Hepatocyte (in vitro differentiated cells): ENCODE data around the gene PKD1L1.

Experiments used
- CTCF ChIP-seq: fragments of 200-600 bp; sonication (generic); IDR thresholded peaks from 2 replicates; pipeline ENCODE4 v1.5.1; 2016; ENCODE audit warnings: antibody characterized with exemption, mild to moderate bottlenecking; ENCODE audit not compliant: poor library complexity
- EZH2 ChIP-seq: fragments of 200-600 bp; sonication (generic); IDR thresholded peaks from 2 replicates; pipeline ENCODE4 v1.6.1; 2016; ENCODE audit warnings: antibody characterized with exemption, mild to moderate bottlenecking, borderline replicate concordance

DNA sequence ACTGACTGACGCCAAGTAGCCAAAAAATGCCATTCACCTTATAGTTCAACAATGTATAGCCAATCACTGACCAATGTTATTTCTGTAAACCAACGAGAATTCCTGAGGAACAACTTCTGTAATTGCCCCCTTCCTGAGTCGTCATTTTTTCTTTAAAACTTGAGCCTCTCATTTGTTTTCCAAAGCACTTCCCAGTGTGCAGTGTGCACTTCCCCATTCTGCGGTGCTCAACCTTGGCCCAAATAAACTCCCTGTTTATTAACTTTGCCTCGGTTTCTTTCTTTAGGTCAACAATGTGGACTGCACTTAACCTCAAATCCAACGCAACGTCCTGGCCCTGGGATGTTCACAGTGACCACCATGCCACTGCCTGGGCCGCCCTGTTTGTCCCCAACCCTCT lies 15.1 kb downstream of the PKD1L1 start:
- TF ChIP-seq CTCF (no peak), EZH2 (no peak)
